GM12892 (cell line): ENCODE results near the gene MALAT1.

ENCODE experiments used
- DNase-seq: peaks from one replicate; pipeline ENCODE4 v3.0.0; 2011; ENCODE audit not compliant: insufficient read length
- FAIRE-seq: peaks from 2 replicates; lab custom pipeline; 2011; peaks lifted over from hg19 to GRCh38; lab: Jason Lieb, UNC
- POLR2A ChIP-seq: IDR thresholded peaks from 2 replicates; pipeline ENCODE4 v1.6.1; 2011; ENCODE audit warnings: low read depth, low read length, control low read depth
- POLR2AphosphoS5 ChIP-seq: IDR thresholded peaks from 2 replicates; pipeline ENCODE4 v1.6.1; 2011; ENCODE audit warnings: low read depth, low read length, control low read depth
- TAF1 ChIP-seq: IDR thresholded peaks from 2 replicates; pipeline ENCODE4 v1.6.1; 2011; ENCODE audit warnings: low read depth, mild to moderate bottlenecking, control low read depth, low read length, borderline replicate concordance

Gene MALAT1

GRCh38 chr11:65536412-65537295, 37.8 kb downstream of the MALAT1 start:
- FAIRE-seq (no peak), DNase-seq (no peak)
- peak; percentile 11; the same call in 1 of the 2 replicates for TF ChIP-seq POLR2AphosphoS5
- TF ChIP-seq TAF1, result no peak
- TF ChIP-seq POLR2A, result 0 out of 2 replicates have a peak, but pooled peaks have one; percentile 10

GRCh38 chr11:65537296-65537597, 38.4 kb downstream of the MALAT1 start:
- TF ChIP-seq POLR2AphosphoS5 (no peak), TAF1 (no peak), POLR2A (no peak)
- FAIRE-seq, result no peak
- DNase-seq, result no peak

- TF ChIP-seq POLR2AphosphoS5, result no peak
- TF ChIP-seq TAF1, result no peak
- TF ChIP-seq POLR2A, result no peak
- FAIRE-seq (no peak), DNase-seq (no peak)
These were observed 38.9 kb downstream of the MALAT1 start for GRCh38 chr11:65537620-65538231.

GRCh38 chr11:65538232-65538914, 39.5 kb downstream of the MALAT1 start:
- FAIRE-seq (no peak), DNase-seq (no peak)
- TF ChIP-seq POLR2AphosphoS5 (no peak), TAF1 (no peak), POLR2A (no peak)

- TF ChIP-seq POLR2A, result peak; percentile 2; the same call in 1 of the 2 replicates
- no peak for TF ChIP-seq TAF1
- TF ChIP-seq POLR2AphosphoS5, result no peak
- no peak for FAIRE-seq
- no peak for DNase-seq
These were observed 40.3 kb downstream of the MALAT1 start for GRCh38 chr11:65538915-65539743.

GRCh38 chr11:65539744-65540289, 41.0 kb downstream of the MALAT1 start:
- TF ChIP-seq POLR2A (no peak), TAF1 (no peak), POLR2AphosphoS5 (no peak)
- FAIRE-seq (no peak), DNase-seq (peak; percentile 89)

- TF ChIP-seq TAF1 (no peak), POLR2A (peak; percentile 24; the same call in 1 of the 2 replicates), POLR2AphosphoS5 (no peak)
- peak; percentile 99 for DNase-seq
- FAIRE-seq, result peak; percentile 100
These were observed 41.6 kb downstream of the MALAT1 start for GRCh38 chr11:65540290-65541092.

- TF ChIP-seq POLR2AphosphoS5 (no peak), TAF1 (no peak), POLR2A (no peak)
- no peak for DNase-seq
- FAIRE-seq, result no peak
These were observed 42.5 kb downstream of the MALAT1 start for GRCh38 chr11:65541093-65541982.
